ENCODE data around the gene INTS7.

- no peak for TF ChIP-seq CTCF (IDR thresholded peaks at IDR 0.05)
- no peak for TF ChIP-seq POLR2A (IDR thresholded peaks at IDR 0.05)
Observed at GRCh38 chr1:211973541-211973940, 61.8 kb downstream of the INTS7 start.

All from adrenal gland (tissue), 5 donors.